ENCODE measurements around the gene DOCK2.

DNA sequence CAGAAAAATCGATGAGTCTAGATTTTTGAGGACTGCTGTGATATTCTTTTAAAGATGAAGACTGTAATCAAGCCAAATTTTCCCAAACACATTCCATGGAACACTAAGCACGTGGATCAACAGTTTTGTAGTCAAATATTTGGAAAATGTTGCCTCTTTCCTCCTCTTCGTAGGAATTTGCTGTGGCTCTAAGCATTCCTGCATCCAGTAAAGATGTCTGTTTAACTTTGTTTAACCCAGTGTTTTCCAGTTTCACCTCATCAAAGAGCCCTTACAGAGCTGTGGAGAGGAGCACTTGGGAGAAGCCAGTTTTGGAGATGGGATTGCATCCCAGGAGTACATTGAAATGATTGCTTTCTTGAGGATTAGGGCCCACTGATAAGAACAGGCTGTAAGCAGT lies 284.3 kb downstream of the DOCK2 start:
- TF ChIP-seq, protein P1, sequence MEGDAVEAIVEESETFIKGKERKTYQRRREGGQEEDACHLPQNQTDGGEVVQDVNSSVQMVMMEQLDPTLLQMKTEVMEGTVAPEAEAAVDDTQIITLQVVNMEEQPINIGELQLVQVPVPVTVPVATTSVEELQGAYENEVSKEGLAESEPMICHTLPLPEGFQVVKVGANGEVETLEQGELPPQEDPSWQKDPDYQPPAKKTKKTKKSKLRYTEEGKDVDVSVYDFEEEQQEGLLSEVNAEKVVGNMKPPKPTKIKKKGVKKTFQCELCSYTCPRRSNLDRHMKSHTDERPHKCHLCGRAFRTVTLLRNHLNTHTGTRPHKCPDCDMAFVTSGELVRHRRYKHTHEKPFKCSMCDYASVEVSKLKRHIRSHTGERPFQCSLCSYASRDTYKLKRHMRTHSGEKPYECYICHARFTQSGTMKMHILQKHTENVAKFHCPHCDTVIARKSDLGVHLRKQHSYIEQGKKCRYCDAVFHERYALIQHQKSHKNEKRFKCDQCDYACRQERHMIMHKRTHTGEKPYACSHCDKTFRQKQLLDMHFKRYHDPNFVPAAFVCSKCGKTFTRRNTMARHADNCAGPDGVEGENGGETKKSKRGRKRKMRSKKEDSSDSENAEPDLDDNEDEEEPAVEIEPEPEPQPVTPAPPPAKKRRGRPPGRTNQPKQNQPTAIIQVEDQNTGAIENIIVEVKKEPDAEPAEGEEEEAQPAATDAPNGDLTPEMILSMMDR (IDR thresholded peaks at IDR 0.05) = no peak
- no peak for TF ChIP-seq EZH2phosphoT487 (IDR thresholded peaks at IDR 0.05; ENCODE audit: borderline replicate concordance, low read depth)
- no peak for TF ChIP-seq EP300 (IDR thresholded peaks at IDR 0.05; ENCODE audit: borderline replicate concordance in 1 of 2, low read depth in 1 of 2, low read length in 1 of 2)
- TF ChIP-seq YY1 (IDR thresholded peaks at IDR 0.05; ENCODE audit: low read depth) = no peak
- TF ChIP-seq SIN3A (IDR thresholded peaks at IDR 0.05; ENCODE audit: borderline replicate concordance, low read depth, low read length) = no peak
- TF ChIP-seq POLR2AphosphoS5 (IDR thresholded peaks at IDR 0.05; ENCODE audit: low read depth, low read length) = no peak
- TF ChIP-seq SMC3 (IDR thresholded peaks at IDR 0.05; ENCODE audit: low read depth, low read length) = no peak
- no peak for TF ChIP-seq RAD21 (IDR thresholded peaks at IDR 0.05; ENCODE audit: low read length)

Measured in SK-N-SH (cell line).